IMR-90 (cell line): ENCODE results near the gene CDK5RAP3. TPM values are rescaled to one million over a fixed set of nuclear protein-coding genes. Genes with fewer than 3 reads are reported as not detected.

Experiments used
- ATAC-seq: fragments of 200-7000 bp; cut with Tn5 transposase; 2 replicates; pipeline ENCODE4 v1.9.1; 2020; ENCODE audit warnings: low read depth, mild to moderate bottlenecking, moderate library complexity
- BruUV-seq: library from RNA; stranded (reverse); fragments of 400-500 nt; replicated peaks from 2 replicates; lab custom pipeline; 2021; lab: Mats Ljungman, UMichigan
- CTCF ChIA-PET: fragments of 300-600 bp; formaldehyde crosslinking; extraction: SDS; loops from one replicate; lab custom pipeline; 2021; ENCODE audit warnings: antibody characterized with exemption; lab: Yijun Ruan, JAX
- POLR2A ChIA-PET: fragments of 300-600 bp; sonication (Branson Sonifier 250); formaldehyde crosslinking; loops from one replicate; lab custom pipeline; 2022; ENCODE audit warnings: antibody characterized with exemption; ENCODE audit not compliant: unreplicated experiment; lab: Charles Lee
- DNase-seq: peaks from one replicate; pipeline ENCODE4 v3.0.0; 2013
- H2AFZ ChIP-seq: replicated peaks from 2 replicates; pipeline ENCODE3; 2013; ENCODE audit warnings: low read length, mild to moderate bottlenecking; ENCODE audit not compliant: poor library complexity
- H2AK5ac ChIP-seq: 2 replicates; pipeline ENCODE4 v1.6.1; 2013; ENCODE audit warnings: low read depth, low read length, inconsistent platforms
- H2AK9ac ChIP-seq: replicated peaks from 2 replicates; pipeline ENCODE3; 2013; ENCODE audit warnings: mild to moderate bottlenecking, low read depth, low read length, moderate library complexity; ENCODE audit not compliant: poor library complexity
- H2BK120ac ChIP-seq: 2 replicates; pipeline ENCODE4 v1.6.1; 2013; ENCODE audit warnings: low read depth, low read length, inconsistent platforms
- H2BK15ac ChIP-seq: 3 replicates; pipeline ENCODE4 v1.6.1; 2013; ENCODE audit warnings: low read depth, low read length, inconsistent platforms
- H2BK20ac ChIP-seq: 2 replicates; pipeline ENCODE4 v1.6.1; 2013; ENCODE audit warnings: low read depth, mild to moderate bottlenecking, inconsistent platforms, low read length, moderate library complexity
- H2BK5ac ChIP-seq: 2 replicates; pipeline ENCODE4 v1.6.1; 2013; ENCODE audit warnings: mild to moderate bottlenecking, low read depth, low read length, inconsistent platforms; ENCODE audit not compliant: poor library complexity, severe bottlenecking
- H3K14ac ChIP-seq: replicated peaks from 2 replicates; pipeline ENCODE4 v1.6.1; 2013; ENCODE audit warnings: low read depth, low read length, inconsistent platforms
- H3K18ac ChIP-seq: 2 replicates; pipeline ENCODE4 v1.6.1; 2013; ENCODE audit warnings: low read depth, low read length, control low read depth
- H3K23ac ChIP-seq: 2 replicates; pipeline ENCODE4 v1.6.1; 2013; ENCODE audit warnings: low read depth, low read length, inconsistent platforms
- H3K27ac ChIP-seq: 2 replicates; pipeline ENCODE4 v1.5.1; 2013; ENCODE audit warnings: mild to moderate bottlenecking, control low read depth, low read length; ENCODE audit not compliant: insufficient read depth
- H3K27me3 ChIP-seq: 2 replicates; pipeline ENCODE4 v1.6.1; 2013; ENCODE audit warnings: low read length; ENCODE audit not compliant: control insufficient read depth, insufficient read depth
- H3K36me3 ChIP-seq: 2 replicates; pipeline ENCODE4 v1.6.1; 2013; ENCODE audit warnings: low read length, mixed read lengths; ENCODE audit not compliant: control insufficient read depth, insufficient read depth
- H3K4ac ChIP-seq: 2 replicates; pipeline ENCODE4 v1.6.1; 2013; ENCODE audit warnings: low read depth, low read length, inconsistent platforms
- H3K4me1 ChIP-seq: 2 replicates; pipeline ENCODE4 v1.6.1; 2013; ENCODE audit warnings: low read length, mixed read lengths; ENCODE audit not compliant: control insufficient read depth, insufficient read depth
- H3K4me2 ChIP-seq: 2 replicates; pipeline ENCODE4 v1.6.1; 2013; ENCODE audit warnings: low read depth, mild to moderate bottlenecking, control low read depth, low read length, moderate library complexity
- H3K4me3 ChIP-seq: 2 replicates; pipeline ENCODE4 v1.5.1; 2013; ENCODE audit warnings: low read depth, mild to moderate bottlenecking, control low read depth, low read length, moderate library complexity; ENCODE audit not compliant: insufficient read depth
- H3K56ac ChIP-seq: 2 replicates; pipeline ENCODE4 v1.6.1; 2013; ENCODE audit warnings: low read length, inconsistent platforms; ENCODE audit not compliant: insufficient read depth; ENCODE audit errors: extremely low read depth
- H3K79me1 ChIP-seq, 2 experiments: 2 replicates each; pipeline ENCODE4 v1.6.1; 2013; ENCODE audit warnings: low read length in 2 of 2, inconsistent platforms in 1 of 2, low read depth in 1 of 2
- H3K9ac ChIP-seq: 2 replicates; pipeline ENCODE4 v1.6.1; 2013; ENCODE audit warnings: low read depth, low read length, control low read depth
- H3K9me1 ChIP-seq: 2 replicates; pipeline ENCODE4 v1.6.1; 2013; ENCODE audit warnings: low read length, inconsistent platforms; ENCODE audit not compliant: insufficient read depth
- H3K9me3 ChIP-seq: 2 replicates; pipeline ENCODE4 v1.6.1; 2013; ENCODE audit warnings: low read length; ENCODE audit not compliant: control insufficient read depth, insufficient read depth
- H4K20me1 ChIP-seq: 2 replicates; pipeline ENCODE4 v1.6.1; 2013; ENCODE audit warnings: low read length, inconsistent platforms; ENCODE audit not compliant: insufficient read depth
- H4K5ac ChIP-seq: 2 replicates; pipeline ENCODE4 v1.6.1; 2013; ENCODE audit warnings: mild to moderate bottlenecking, low read depth, low read length, control low read depth
- H4K8ac ChIP-seq, 2 experiments: 2 replicates each; pipeline ENCODE4 v1.6.1; 2013; ENCODE audit warnings: low read depth in 2 of 2, low read length in 2 of 2, control low read depth in 1 of 2, inconsistent platforms in 1 of 2
- H4K91ac ChIP-seq: 2 replicates; pipeline ENCODE4 v1.6.1; 2013; ENCODE audit warnings: low read depth, low read length, inconsistent platforms; ENCODE audit not compliant: insufficient read depth
- BHLHE40 ChIP-seq: fragments of 150-350 bp; IDR thresholded peaks from 2 replicates; pipeline ENCODE4 v1.6.1; 2016; ENCODE audit warnings: mild to moderate bottlenecking, low read depth, low read length
- CEBPB ChIP-seq: IDR thresholded peaks from 2 replicates; pipeline ENCODE4 v1.6.1; 2012; ENCODE audit warnings: low read depth, low read length, improper control_type of control experiment
- CHD1 ChIP-seq: IDR thresholded peaks from 2 replicates; pipeline ENCODE4 v1.6.1; 2012; ENCODE audit warnings: low read depth, low read length, improper control_type of control experiment
- CTCF ChIP-seq: conservative IDR thresholded peaks from 2 replicates; pipeline ENCODE4 v1.5.1; 2012; ENCODE audit warnings: mild to moderate bottlenecking, low read depth, low read length, improper control_type of control experiment
- FOS ChIP-seq: fragments of 150-350 bp; IDR thresholded peaks from 2 replicates; pipeline ENCODE4 v1.6.1; 2016; ENCODE audit warnings: low read depth, low read length
- MAFK ChIP-seq: IDR thresholded peaks from 2 replicates; pipeline ENCODE4 v1.6.1; 2012; ENCODE audit warnings: low read depth, low read length, improper control_type of control experiment
- MAZ ChIP-seq: IDR thresholded peaks from 2 replicates; pipeline ENCODE4 v1.6.1; 2012; ENCODE audit warnings: low read depth, mild to moderate bottlenecking, low read length, improper control_type of control experiment, moderate library complexity, borderline replicate concordance
- MXI1 ChIP-seq: IDR thresholded peaks from 2 replicates; pipeline ENCODE4 v1.6.1; 2012; ENCODE audit warnings: low read depth, mild to moderate bottlenecking, low read length, moderate library complexity, borderline replicate concordance
- NFE2L2 ChIP-seq: fragments of 150-350 bp; IDR thresholded peaks from 2 replicates; pipeline ENCODE4 v1.6.1; 2016; ENCODE audit warnings: low read depth, mild to moderate bottlenecking, low read length
- POLR2A ChIP-seq: IDR thresholded peaks from 2 replicates; pipeline ENCODE4 v1.6.1; 2012; ENCODE audit warnings: mild to moderate bottlenecking, low read depth, low read length
- RAD21 ChIP-seq: IDR thresholded peaks from 2 replicates; pipeline ENCODE4 v1.6.1; 2012; ENCODE audit warnings: low read length, improper control_type of control experiment
- RCOR1 ChIP-seq: IDR thresholded peaks from 2 replicates; pipeline ENCODE4 v1.6.1; 2012; ENCODE audit warnings: mild to moderate bottlenecking, low read length, improper control_type of control experiment; ENCODE audit not compliant: insufficient replicate concordance
- RFX5 ChIP-seq: IDR thresholded peaks from 2 replicates; pipeline ENCODE4 v1.8.0; 2012; ENCODE audit warnings: low read depth, mild to moderate bottlenecking, low read length, moderate library complexity
- SMC3 ChIP-seq: fragments of 150-350 bp; IDR thresholded peaks from 2 replicates; pipeline ENCODE4 v1.6.1; 2016; ENCODE audit warnings: low read depth, mild to moderate bottlenecking, antibody characterized with exemption, low read length, moderate library complexity
- USF2 ChIP-seq: fragments of 150-350 bp; IDR thresholded peaks from 2 replicates; pipeline ENCODE4 v1.6.1; 2017; ENCODE audit warnings: mild to moderate bottlenecking, antibody characterized with exemption, low read length, low read depth
- WGBS, 2 experiments: methylation state at CpG; one replicate each; pipeline versions ENCODE4 v1.1.5 to v1.1.7; 2013; ENCODE audit warnings: missing lambda C conversion rate in 2 of 2; ENCODE audit not compliant: insufficient read length in 1 of 2; ENCODE audit errors: extremely low coverage in 2 of 2; 5-methylcytosine and 5-hydroxymethylcytosine counted together
- dilution Hi-C: fragments of 300-500 bp; cut with HindIII; formaldehyde crosslinking; loops from one replicate; pipeline ENCODE4 v1.14.3; 2018; ENCODE audit warnings: low sequenced_read_pairs; ENCODE audit not compliant: unreplicated experiment
- in situ Hi-C: fragments of 300-500 bp; cut with MboI; formaldehyde crosslinking; loops from 3 replicates; pipeline ENCODE4 v1.14.3; 2019; ENCODE audit warnings: low sequenced_read_pairs, inconsistent platforms, mixed read lengths
- intact Hi-C: fragments of 100-400 bp; cut with micrococcal nuclease; formaldehyde crosslinking; loops from 2 replicates; pipeline ENCODE4 v1.10.0; 2022
- polyA plus RNA-seq, 3 experiments: library from polyadenylated mRNA; depleted of rRNA; stranded (reverse); fragments of >200 nt; gene quantifications; 2 replicates each; pipeline ENCODE4 v1.2.3, GENCODE V29; 2012; ENCODE audit warnings: low replicate concordance in 1 of 3
- total RNA-seq: library from RNA; depleted of rRNA; stranded (reverse); fragments of >200 nt; gene quantifications from 2 replicates; pipeline ENCODE4 v1.2.3, GENCODE V29; 2012
- TF ChIP-seq, protein P1 (sequence below): fragments of 150-350 bp; IDR thresholded peaks from 2 replicates; pipeline ENCODE4 v1.6.1; 2016; ENCODE audit warnings: low read depth, mild to moderate bottlenecking, low read length, moderate library complexity, borderline replicate concordance

CDK5RAP3 gene
- total and polyA plus RNA-seq, 2 of the 4 experiments (the other 2 are of a cell fraction): 75.3 to 153 TPM

DNA sequence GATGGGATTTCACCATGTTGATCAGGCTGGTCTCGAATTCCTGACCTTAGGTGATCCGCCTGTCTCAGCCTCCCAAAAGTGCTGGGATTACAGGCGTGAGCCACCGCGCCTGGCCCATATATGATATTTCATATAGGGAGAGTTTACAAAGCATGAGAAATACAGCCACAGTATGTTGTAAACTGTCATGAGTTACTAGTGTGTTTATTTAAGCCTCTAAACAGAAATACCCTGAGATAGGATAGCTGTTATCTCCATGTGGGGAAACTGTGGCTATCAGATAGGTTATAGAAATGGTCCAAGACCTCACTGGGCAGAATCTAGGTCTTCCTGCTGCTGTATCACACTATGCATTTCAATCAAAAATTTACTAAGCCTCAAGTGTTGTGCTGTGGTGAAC, 2.1 kb upstream of the CDK5RAP3 start:
- H3K9ac ChIP-seq: no peak overlapping the region
- CTCF ChIA-PET: interaction anchor here (1.0 to 1.3 kb wide), 2 partner anchors 19 to 22 kb away, joined by 4 read pairs; no protein-coding TSS in a partner anchor
- H2BK15ac ChIP-seq: no peak overlapping the region
- dilution Hi-C loops (no loop called here), in situ Hi-C loops (no loop called here), intact Hi-C loops (no loop called here)
- H2BK5ac ChIP-seq: no peak overlapping the region
- no peak overlapping the region for H2AFZ ChIP-seq
- H3K27me3 ChIP-seq: no peaks in the 10 kb centered on the region
- peaks cover 2% of the 10 kb centered on the region; the same call in 1 of the 2 replicates for H3K36me3 ChIP-seq
- ATAC-seq: no peak
- 100% methylated on average over 3 of the region's 5 CpGs; no CpG with 5 or more reads in 1 of the 2 experiments for WGBS, 2 experiments
- no peak overlapping the region for H3K4ac ChIP-seq
- peaks cover 12% of the 10 kb centered on the region for H3K9me1 ChIP-seq
- DNase-seq: peak; percentile 45
- H4K8ac ChIP-seq: no peak overlapping the region
- H3K4me1 ChIP-seq: peaks cover 17% of the 10 kb centered on the region
- no peak overlapping the region; the same call in 1 of the 2 replicates for H2BK120ac ChIP-seq
- H3K79me1 ChIP-seq: peaks cover 14 to 33% of the 10 kb centered on the region in 2 experiments
- peak overlapping the region; percentile 44; the same call in 1 of the 2 replicates for H2BK20ac ChIP-seq
- POLR2A ChIA-PET: no interaction called here
- peak overlapping the region; percentile 73; the same call in 1 of the 2 replicates for H2AK5ac ChIP-seq
- H2AK9ac ChIP-seq: no peak overlapping the region
- H3K23ac ChIP-seq: no peak overlapping the region
- H3K9me3 ChIP-seq: no peaks in the 10 kb centered on the region
- no TSS peak for BruUV-seq
- H3K14ac ChIP-seq: no peak overlapping the region
- no peak overlapping the region for H3K4me2 ChIP-seq
- TF ChIP-seq USF2 (no peak), MAZ (no peak), BHLHE40 (no peak), CTCF (no peak), CHD1 (no peak), FOS (no peak), CEBPB (no peak), NFE2L2 (no peak), RAD21 (no peak), MAFK (no peak), RFX5 (no peak), MXI1 (no peak), SMC3 (no peak), RCOR1 (no peak), POLR2A (no peak)
- TF ChIP-seq, protein P1, sequence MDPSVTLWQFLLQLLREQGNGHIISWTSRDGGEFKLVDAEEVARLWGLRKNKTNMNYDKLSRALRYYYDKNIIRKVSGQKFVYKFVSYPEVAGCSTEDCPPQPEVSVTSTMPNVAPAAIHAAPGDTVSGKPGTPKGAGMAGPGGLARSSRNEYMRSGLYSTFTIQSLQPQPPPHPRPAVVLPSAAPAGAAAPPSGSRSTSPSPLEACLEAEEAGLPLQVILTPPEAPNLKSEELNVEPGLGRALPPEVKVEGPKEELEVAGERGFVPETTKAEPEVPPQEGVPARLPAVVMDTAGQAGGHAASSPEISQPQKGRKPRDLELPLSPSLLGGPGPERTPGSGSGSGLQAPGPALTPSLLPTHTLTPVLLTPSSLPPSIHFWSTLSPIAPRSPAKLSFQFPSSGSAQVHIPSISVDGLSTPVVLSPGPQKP: no peak
- no peak overlapping the region for H3K4me3 ChIP-seq
- peak overlapping the region; percentile 9; the same call in 1 of the 2 replicates for H3K27ac ChIP-seq
- no peak overlapping the region for H3K56ac ChIP-seq
- H4K20me1 ChIP-seq: no peaks in the 10 kb centered on the region
- H3K18ac ChIP-seq: no peak overlapping the region
- H4K91ac ChIP-seq: peak overlapping the region; percentile 31
- no peak overlapping the region for H4K5ac ChIP-seq
